Measurements from ENCODE around the gene ELF4. TPM values are rescaled to one million over a fixed set of nuclear protein-coding genes. Genes with fewer than 3 reads are reported as not detected.

ELF4 gene
- total RNA-seq, 1 donor, result 25.0 TPM

DNA sequence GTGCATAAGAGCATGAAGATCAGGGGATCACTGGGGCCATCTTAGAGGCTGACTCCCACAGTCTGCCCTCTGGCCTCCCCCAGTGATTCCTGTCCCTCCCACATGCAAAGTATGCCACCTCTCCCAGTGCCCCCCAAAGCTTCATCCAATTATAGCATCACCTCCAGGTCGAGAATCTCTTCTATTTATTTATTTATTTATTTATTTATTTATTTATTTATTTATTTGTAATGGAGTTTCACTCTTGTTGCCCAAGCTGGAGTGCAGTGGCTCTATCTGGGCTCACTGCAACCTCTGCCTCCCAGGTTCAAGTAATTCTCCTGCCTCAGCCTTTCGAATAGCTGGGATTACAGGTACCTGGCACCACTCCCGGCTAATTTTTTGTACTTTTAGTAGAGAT is 77.7 kb downstream of the ELF4 start:
- DNase-seq (ENCODE audit: insufficient read length, low spot score, missing footprints), result no peak
- no peak overlapping the region for H2AFZ ChIP-seq (ENCODE audit: low read length)
- H3K9me3 ChIP-seq (ENCODE audit: low read depth, low read length), result no peaks in the 10 kb centered on the region
- no peak overlapping the region for H3K4me2 ChIP-seq (ENCODE audit: insufficient read depth, low read length)
- TF ChIP-seq, protein P1, sequence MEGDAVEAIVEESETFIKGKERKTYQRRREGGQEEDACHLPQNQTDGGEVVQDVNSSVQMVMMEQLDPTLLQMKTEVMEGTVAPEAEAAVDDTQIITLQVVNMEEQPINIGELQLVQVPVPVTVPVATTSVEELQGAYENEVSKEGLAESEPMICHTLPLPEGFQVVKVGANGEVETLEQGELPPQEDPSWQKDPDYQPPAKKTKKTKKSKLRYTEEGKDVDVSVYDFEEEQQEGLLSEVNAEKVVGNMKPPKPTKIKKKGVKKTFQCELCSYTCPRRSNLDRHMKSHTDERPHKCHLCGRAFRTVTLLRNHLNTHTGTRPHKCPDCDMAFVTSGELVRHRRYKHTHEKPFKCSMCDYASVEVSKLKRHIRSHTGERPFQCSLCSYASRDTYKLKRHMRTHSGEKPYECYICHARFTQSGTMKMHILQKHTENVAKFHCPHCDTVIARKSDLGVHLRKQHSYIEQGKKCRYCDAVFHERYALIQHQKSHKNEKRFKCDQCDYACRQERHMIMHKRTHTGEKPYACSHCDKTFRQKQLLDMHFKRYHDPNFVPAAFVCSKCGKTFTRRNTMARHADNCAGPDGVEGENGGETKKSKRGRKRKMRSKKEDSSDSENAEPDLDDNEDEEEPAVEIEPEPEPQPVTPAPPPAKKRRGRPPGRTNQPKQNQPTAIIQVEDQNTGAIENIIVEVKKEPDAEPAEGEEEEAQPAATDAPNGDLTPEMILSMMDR (IDR thresholded peaks at IDR 0.05; ENCODE audit: extremely low read depth, low read depth, low read length), result no peak
- no peak overlapping the region for H3K27ac ChIP-seq (ENCODE audit: low read depth, low read length)
- H3K4me1 ChIP-seq (ENCODE audit: insufficient read depth, low read length), result no peaks in the 10 kb centered on the region
- no peaks in the 10 kb centered on the region for H3K27me3 ChIP-seq (ENCODE audit: insufficient read depth, low read length)
- no peaks in the 10 kb centered on the region for H4K20me1 ChIP-seq (ENCODE audit: insufficient read depth, low read length)
- peaks cover 10% of the 10 kb centered on the region for H3K36me3 ChIP-seq (ENCODE audit: insufficient read depth, low read length)
- H3K79me2 ChIP-seq (ENCODE audit: insufficient read depth, low read length), result no peaks in the 10 kb centered on the region
- H3K4me3 ChIP-seq (ENCODE audit: insufficient read depth, low read length), result no peak overlapping the region

DNA sequence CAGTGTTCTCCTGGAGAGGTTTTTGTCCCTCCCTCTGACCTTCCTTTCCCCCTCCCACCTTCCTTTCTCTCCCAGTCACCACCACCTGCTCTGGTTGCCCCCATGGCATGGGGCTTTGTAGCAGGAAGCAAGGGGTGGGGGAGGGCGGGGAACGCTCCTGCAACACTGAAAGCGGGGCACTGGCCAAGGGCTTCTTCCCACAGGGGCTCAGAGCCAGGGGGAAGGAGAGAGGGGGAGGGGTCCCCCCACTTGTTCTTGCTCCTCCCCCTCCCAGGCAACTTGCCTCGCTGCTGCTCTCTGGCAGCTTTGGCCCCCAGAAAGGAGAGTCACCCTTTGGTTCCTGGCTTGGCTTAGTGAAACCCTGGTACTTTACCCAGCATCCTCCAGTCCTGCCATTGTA is 79.5 kb downstream of the ELF4 start:
- H3K9me3 ChIP-seq (ENCODE audit: low read depth, low read length), result no peaks in the 10 kb centered on the region
- no peak overlapping the region for H2AFZ ChIP-seq (ENCODE audit: low read length)
- no peak overlapping the region for H3K27ac ChIP-seq (ENCODE audit: low read depth, low read length)
- TF ChIP-seq, protein P1 (IDR thresholded peaks at IDR 0.05; ENCODE audit: extremely low read depth, low read depth, low read length), result no peak
- H4K20me1 ChIP-seq (ENCODE audit: insufficient read depth, low read length), result no peaks in the 10 kb centered on the region
- peak; percentile 22 for DNase-seq (ENCODE audit: insufficient read length, low spot score, missing footprints)
- H3K36me3 ChIP-seq (ENCODE audit: insufficient read depth, low read length), result peaks cover 10% of the 10 kb centered on the region
- no peaks in the 10 kb centered on the region for H3K27me3 ChIP-seq (ENCODE audit: insufficient read depth, low read length)
- no peaks in the 10 kb centered on the region for H3K79me2 ChIP-seq (ENCODE audit: insufficient read depth, low read length)
- H3K4me2 ChIP-seq (ENCODE audit: insufficient read depth, low read length), result no peak overlapping the region
- H3K4me3 ChIP-seq (ENCODE audit: insufficient read depth, low read length), result no peak overlapping the region
- H3K4me1 ChIP-seq (ENCODE audit: insufficient read depth, low read length), result no peaks in the 10 kb centered on the region

DNA sequence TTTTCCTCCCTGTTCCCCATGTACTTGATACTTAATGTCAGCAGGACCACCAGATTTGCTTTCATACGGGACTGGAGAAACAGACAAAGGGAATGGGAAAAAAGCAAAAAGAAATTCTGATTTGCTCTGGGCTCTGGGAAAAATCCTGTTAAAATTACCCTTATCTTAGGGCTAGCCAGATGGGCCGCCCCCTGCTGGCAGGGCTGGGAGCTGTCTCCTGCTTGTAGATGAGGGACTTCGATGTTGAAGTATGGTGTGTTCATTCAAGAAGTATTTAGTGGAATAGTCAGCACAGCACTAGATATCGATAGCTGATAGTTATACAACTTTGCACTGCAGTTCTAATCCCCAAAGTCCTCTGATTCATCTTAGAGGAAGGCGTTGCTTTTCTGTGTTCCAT is 82.1 kb downstream of the ELF4 start:
- no peak overlapping the region for H3K4me2 ChIP-seq (ENCODE audit: insufficient read depth, low read length)
- no peaks in the 10 kb centered on the region for H3K4me1 ChIP-seq (ENCODE audit: insufficient read depth, low read length)
- H3K36me3 ChIP-seq (ENCODE audit: insufficient read depth, low read length), result peaks cover 4% of the 10 kb centered on the region
- no peaks in the 10 kb centered on the region for H3K27me3 ChIP-seq (ENCODE audit: insufficient read depth, low read length)
- no peak overlapping the region for H2AFZ ChIP-seq (ENCODE audit: low read length)
- no peaks in the 10 kb centered on the region for H4K20me1 ChIP-seq (ENCODE audit: insufficient read depth, low read length)
- H3K27ac ChIP-seq (ENCODE audit: low read depth, low read length), result no peak overlapping the region
- peak; percentile 75 for DNase-seq (ENCODE audit: insufficient read length, low spot score, missing footprints)
- no peaks in the 10 kb centered on the region for H3K9me3 ChIP-seq (ENCODE audit: low read depth, low read length)
- H3K79me2 ChIP-seq (ENCODE audit: insufficient read depth, low read length), result no peaks in the 10 kb centered on the region
- TF ChIP-seq, protein P1 (IDR thresholded peaks at IDR 0.05; ENCODE audit: extremely low read depth, low read depth, low read length), result peak; percentile 75
- H3K4me3 ChIP-seq (ENCODE audit: insufficient read depth, low read length), result no peak overlapping the region

DNA sequence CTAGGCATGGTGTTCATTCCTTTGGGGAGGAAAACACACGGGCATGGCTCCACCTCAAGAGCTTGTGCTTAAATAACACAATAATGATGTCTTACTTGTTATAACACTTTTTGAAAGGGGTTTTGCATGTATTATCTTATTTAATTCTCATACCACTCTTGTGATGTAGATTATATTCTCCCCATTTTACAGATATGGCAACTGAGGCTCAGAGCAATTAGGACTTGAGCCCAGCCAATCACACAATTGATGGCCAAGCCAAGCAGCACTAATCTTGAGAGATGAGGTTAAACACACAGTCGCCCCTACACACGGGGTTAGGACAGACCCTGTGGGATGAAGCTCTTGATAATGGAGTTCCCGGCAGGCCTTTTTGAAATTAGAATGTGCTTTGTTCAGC is 82.7 kb downstream of the ELF4 start:
- TF ChIP-seq, protein P1 (IDR thresholded peaks at IDR 0.05; ENCODE audit: extremely low read depth, low read depth, low read length), result no peak
- Histone ChIP-seq H3K79me2 (ENCODE audit: insufficient read depth, low read length) (no peaks in the 10 kb centered on the region), H3K27me3 (ENCODE audit: insufficient read depth, low read length) (no peaks in the 10 kb centered on the region), H3K4me1 (ENCODE audit: insufficient read depth, low read length) (no peaks in the 10 kb centered on the region), H4K20me1 (ENCODE audit: insufficient read depth, low read length) (no peaks in the 10 kb centered on the region), H3K9me3 (ENCODE audit: low read depth, low read length) (no peaks in the 10 kb centered on the region), H3K4me2 (ENCODE audit: insufficient read depth, low read length) (no peak overlapping the region), H2AFZ (ENCODE audit: low read length) (no peak overlapping the region), H3K27ac (ENCODE audit: low read depth, low read length) (no peak overlapping the region), H3K36me3 (ENCODE audit: insufficient read depth, low read length) (peaks cover 4% of the 10 kb centered on the region), H3K4me3 (ENCODE audit: insufficient read depth, low read length) (no peak overlapping the region)
- no peak for DNase-seq (ENCODE audit: insufficient read length, low spot score, missing footprints)
